GM12801 (cell line): ENCODE results near the gene RAMP3.

ENCODE experiments used
- TF ChIP-seq, protein P1 (sequence below): IDR thresholded peaks from one replicate; pipeline ENCODE4 v1.5.1; 2011; ENCODE audit warnings: control low read depth; ENCODE audit not compliant: insufficient read length; ENCODE audit errors: extremely low read depth

The RAMP3 gene

DNA sequence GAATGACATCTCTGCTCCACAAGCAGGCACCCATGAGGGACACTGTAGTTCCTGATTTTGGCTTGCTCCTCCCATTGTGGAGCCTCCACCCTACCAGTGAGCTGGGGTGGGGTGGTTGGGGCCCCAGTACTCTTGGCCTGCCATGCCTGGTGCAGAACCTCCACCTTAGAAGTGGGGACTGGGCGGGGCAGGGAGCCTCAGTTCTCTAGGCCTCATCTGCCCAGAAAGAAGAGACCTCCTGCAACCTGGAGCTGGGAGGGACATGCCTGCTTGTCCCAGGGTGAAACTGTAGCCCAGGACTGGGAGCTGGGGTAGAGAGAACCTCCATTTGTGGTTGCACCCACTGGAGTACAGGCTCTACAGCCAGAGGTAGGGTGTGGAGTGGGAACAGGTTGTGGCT is 14.4 kb downstream of the RAMP3 start:
- TF ChIP-seq, protein P1, sequence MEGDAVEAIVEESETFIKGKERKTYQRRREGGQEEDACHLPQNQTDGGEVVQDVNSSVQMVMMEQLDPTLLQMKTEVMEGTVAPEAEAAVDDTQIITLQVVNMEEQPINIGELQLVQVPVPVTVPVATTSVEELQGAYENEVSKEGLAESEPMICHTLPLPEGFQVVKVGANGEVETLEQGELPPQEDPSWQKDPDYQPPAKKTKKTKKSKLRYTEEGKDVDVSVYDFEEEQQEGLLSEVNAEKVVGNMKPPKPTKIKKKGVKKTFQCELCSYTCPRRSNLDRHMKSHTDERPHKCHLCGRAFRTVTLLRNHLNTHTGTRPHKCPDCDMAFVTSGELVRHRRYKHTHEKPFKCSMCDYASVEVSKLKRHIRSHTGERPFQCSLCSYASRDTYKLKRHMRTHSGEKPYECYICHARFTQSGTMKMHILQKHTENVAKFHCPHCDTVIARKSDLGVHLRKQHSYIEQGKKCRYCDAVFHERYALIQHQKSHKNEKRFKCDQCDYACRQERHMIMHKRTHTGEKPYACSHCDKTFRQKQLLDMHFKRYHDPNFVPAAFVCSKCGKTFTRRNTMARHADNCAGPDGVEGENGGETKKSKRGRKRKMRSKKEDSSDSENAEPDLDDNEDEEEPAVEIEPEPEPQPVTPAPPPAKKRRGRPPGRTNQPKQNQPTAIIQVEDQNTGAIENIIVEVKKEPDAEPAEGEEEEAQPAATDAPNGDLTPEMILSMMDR = no peak

- TF ChIP-seq, protein P1 = no peak
Measured at GRCh38 chr7:45173596-45174327, 16.2 kb downstream of the RAMP3 start.

DNA sequence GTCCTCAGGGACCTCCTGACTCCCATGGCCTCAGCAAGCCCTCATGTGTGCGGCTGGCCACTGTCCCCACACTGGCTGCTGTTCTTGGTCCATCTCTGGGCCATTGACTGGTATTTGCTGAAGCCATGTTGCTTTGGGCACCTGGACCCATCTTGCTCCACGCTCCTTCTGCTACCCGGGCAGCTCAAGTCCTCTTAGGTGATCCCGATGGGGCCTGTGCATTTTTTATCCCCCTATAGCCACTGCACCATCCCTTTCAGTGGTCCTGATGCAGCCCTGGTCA is 16.7 kb downstream of the RAMP3 start:
- TF ChIP-seq, protein P1 = no peak

DNA sequence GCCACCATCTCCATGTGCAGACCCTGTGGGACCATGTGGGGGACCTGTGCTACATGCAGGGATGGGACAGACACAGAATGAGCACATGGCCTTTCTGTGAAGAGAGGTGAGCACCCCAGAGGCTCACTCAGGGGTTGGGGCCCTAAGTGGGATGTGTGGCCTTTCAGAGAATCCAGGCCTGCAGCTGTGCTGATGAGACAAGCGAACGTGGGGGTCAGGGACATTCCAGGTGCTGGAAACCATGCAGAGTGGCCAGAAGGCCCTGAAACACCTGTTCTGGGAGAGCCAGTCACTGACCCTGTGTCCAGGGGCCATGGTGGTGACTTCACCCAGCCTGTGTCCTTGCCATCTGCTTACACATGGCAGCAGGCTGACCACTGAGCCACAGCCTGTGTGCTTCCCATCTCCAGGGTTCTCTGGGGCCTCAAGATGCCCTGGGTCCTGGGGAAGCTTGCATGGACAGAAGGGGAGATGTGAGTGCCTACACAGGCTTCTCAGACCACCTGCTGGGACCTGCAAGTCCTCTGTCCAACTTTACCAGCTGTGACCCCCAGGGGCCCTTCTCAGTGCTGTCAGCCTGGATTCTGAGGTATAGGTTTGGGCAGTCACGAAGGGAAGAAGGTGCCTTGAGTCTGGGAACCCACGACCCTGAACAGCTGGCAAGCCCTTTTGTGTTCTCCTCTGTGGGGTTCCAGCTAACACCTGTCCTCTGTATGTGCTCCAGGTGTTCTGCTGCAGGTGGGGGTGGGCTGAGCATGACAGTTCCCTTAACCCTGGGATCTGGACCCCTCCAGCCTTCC is 17.6 kb downstream of the RAMP3 start:
- TF ChIP-seq, protein P1 = no peak

DNA sequence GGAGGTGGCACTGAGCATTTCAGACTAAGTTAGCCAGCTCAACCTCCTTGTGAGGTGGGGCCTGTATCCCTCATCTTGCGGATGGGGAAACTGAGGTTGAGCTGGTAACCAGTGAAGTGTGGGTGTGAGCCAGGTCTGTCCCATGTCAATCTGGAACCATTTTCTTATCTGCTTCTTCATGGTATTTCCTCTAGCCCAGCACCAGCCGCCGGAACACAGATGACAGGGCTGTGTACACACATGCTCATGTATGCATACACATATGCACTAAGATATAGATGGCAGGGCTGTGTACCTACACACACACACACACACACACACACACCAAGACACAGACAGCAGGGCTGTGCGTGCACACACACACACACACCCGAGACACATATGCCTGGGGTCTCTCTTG is 18.5 kb downstream of the RAMP3 start:
- TF ChIP-seq, protein P1 = no peak

DNA sequence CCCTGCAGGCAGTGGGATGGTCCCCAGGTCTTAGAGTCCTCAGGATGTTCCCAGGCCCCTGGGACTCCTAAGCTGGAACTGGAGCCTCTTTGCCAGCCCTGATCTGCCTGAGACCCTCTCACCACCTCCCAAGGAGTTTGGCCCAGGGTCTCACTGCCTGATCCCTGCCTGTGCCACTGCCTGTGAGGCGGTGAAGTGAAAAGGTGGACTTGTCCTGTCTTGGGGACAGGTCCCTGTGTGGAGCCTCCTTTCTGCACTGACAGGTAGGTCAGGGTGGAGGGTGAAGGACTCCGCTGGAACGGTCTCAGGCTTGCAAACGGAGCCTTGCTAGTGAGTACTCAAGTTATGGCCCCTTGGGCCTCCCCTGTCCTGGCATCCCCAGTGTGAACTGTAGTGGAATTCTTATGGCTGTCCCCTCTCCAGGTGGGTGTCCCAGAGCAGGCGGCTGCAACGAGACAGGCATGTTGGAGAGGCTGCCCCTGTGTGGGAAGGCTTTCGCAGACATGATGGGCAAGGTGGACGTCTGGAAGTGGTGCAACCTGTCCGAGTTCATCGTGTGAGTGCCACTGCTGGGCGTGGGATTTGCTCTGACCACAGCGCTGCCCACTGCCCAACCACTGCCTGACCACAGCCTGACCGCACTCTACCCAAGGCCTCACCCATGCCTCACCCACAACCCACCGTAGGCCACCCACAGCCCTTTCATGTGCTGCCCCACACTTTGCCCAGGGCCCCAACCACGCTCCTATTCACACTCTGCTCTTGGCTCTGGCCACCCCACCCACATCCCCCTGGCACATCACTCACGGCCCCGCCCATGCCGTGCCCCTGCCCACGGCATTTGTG is 19.5 kb downstream of the RAMP3 start:
- TF ChIP-seq, protein P1 = no peak

- TF ChIP-seq, protein P1 = no peak
Measured at GRCh38 chr7:45177801-45178200, 20.2 kb downstream of the RAMP3 start.
